Common myeloid progenitor, CD34-positive (primary cell): Measurements from ENCODE around the gene FHIT.

Experiments used
- CTCF ChIA-PET: fragments of 350-600 bp; sonication (Branson Sonifier 250); formaldehyde crosslinking; loops from one replicate; lab custom pipeline; 2021; ENCODE audit warnings: antibody characterized with exemption; lab: Charles Lee
- POLR2A ChIA-PET: fragments of 350-600 bp; sonication (Branson Sonifier 250); formaldehyde crosslinking; loops from one replicate; lab custom pipeline; 2021; ENCODE audit warnings: antibody characterized with exemption; lab: Charles Lee
- DNase-seq, 3 donors: peaks; one replicate each; pipeline versions ENCODE4 v3.0.0 to v3.0.0-alpha.2; 2013
- H3K27ac ChIP-seq, 2 experiments: 1 replicate in 1 of 2; 2 replicates in 1 of 2; pipeline ENCODE4 v1.7.0; 2013; ENCODE audit warnings: inconsistent platforms in 2 of 2, low read length in 2 of 2, mild to moderate bottlenecking in 2 of 2, low read depth in 1 of 2, moderate library complexity in 1 of 2; ENCODE audit not compliant: severe bottlenecking in 2 of 2, insufficient read depth in 1 of 2, poor library complexity in 1 of 2
- H3K27me3 ChIP-seq, 5 experiments: replicated peaks in 2 of 5; 1 replicate in 3 of 5; 2 replicates in 2 of 5; pipeline versions ENCODE4 v1.6.1 to v1.7.0; 2013; ENCODE audit warnings: low read length in 4 of 5, mild to moderate bottlenecking in 2 of 5, moderate library complexity in 2 of 5, inconsistent platforms in 1 of 5; ENCODE audit not compliant: insufficient read depth in 5 of 5, control insufficient read depth in 4 of 5
- H3K36me3 ChIP-seq, 4 experiments: 1 replicate in 2 of 4; 2 replicates in 2 of 4; pipeline versions ENCODE4 v1.6.1 to v1.7.0; 2013; ENCODE audit warnings: low read length in 3 of 4, control low read depth in 1 of 4, mild to moderate bottlenecking in 1 of 4; ENCODE audit not compliant: control insufficient read depth in 4 of 4, insufficient read depth in 4 of 4
- H3K4me1 ChIP-seq, 4 experiments: 1 replicate in 3 of 4; 2 replicates in 1 of 4; pipeline versions ENCODE4 v1.6.1 to v1.7.1; 2013; ENCODE audit warnings: low read length in 3 of 4, mild to moderate bottlenecking in 3 of 4, control low read depth in 1 of 4, inconsistent platforms in 1 of 4, moderate library complexity in 1 of 4; ENCODE audit not compliant: control insufficient read depth in 4 of 4, insufficient read depth in 4 of 4; ENCODE audit errors: control extremely low read depth in 1 of 4
- H3K4me3 ChIP-seq, 7 experiments: 1 replicate in 4 of 7; 2 replicates in 3 of 7; pipeline versions ENCODE4 v1.5.1 to v1.7.0; 2013; ENCODE audit warnings: mild to moderate bottlenecking in 7 of 7, low read length in 6 of 7, moderate library complexity in 6 of 7, inconsistent platforms in 2 of 7, low read depth in 2 of 7, control low read depth in 1 of 7; ENCODE audit not compliant: insufficient read depth in 4 of 7, control insufficient read depth in 1 of 7; ENCODE audit errors: extremely low read depth in 1 of 7
- H3K9me3 ChIP-seq, 5 experiments: 1 replicate in 4 of 5; 2 replicates in 1 of 5; pipeline versions ENCODE4 v1.6.1 to v1.7.1; 2013; ENCODE audit warnings: low read length in 4 of 5, mild to moderate bottlenecking in 2 of 5, inconsistent platforms in 1 of 5, low read depth in 1 of 5, moderate library complexity in 1 of 5; ENCODE audit not compliant: control insufficient read depth in 4 of 5, insufficient read depth in 2 of 5; ENCODE audit errors: control extremely low read depth in 1 of 5
- WGBS: methylation state at CpG from one replicate; pipeline ENCODE4 v1.1.5; 2013; ENCODE audit not compliant: insufficient coverage; 5-methylcytosine and 5-hydroxymethylcytosine counted together

The FHIT gene

DNA sequence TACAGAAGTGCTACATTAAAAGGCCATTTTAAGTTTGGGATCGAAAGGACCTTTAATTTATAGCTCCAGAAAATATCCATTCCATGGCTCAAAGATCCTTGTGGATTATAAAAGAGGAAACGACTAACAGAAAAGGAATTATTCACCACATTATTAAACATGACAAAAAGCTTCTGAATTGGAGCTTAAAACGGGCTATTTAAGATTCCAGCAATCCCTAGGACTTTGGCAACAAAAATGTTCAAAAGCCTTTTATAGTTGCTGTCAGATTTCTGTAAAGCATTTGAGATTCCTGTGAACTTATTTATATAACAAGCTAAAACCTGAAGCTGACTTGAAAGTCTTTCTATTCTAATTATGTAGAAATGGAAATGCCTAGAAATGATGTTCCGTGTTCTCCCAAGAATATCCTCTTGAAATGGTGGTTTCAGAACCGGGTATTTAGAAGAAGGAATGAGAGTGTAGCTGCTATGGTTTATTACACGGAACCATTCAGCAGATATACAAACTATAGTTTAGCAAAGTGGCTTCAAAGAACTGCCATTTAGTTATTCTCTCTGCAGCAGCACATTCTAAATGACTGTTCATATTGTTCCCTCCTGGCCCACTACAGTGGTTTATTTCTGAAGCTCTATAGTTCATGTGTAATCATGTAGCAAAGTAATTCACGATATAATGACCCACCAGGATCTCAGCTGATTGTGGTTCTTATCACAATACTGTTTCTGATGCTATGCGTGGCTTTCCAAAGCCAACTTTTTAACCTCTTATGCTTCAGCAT, 961.7 kb downstream of the FHIT start:
- Histone ChIP-seq H3K4me1 (no peaks in the 10 kb centered on the region), H3K4me3 (no peak overlapping the region), H3K27me3 (no peaks in the 10 kb centered on the region), H3K27ac (no peak overlapping the region), H3K36me3 (no peaks in the 10 kb centered on the region), H3K9me3 (peaks cover 0 to 3% (median 2%) of the 10 kb centered on the region in 5 experiments)
- CTCF ChIA-PET: no interaction called here
- DNase-seq: no peak
- POLR2A ChIA-PET: no interaction called here
- 79% methylated on average over 4 of the region's 8 CpGs for WGBS

DNA sequence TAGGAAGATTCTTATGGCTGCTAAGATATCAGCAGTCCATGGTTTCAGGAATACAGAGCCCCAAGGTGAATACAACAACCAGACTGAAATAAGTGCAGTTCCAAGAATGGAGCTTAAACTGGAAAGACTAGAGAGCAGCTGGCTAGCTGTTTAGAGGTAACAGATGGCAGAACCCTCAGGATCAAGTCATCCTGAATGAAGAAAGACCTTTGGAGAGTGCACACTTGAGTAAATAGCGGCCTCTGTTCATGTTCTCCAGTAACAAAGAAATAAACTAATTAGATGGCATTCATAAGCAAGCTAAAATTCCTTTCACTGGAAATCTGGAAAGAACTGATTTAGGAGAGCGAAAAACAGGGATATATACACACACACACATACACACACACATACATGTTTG, 968.4 kb downstream of the FHIT start:
- ChIA-PET CTCF (interaction anchor here (0.6 kb wide), 1 partner anchor 791 kb away, joined by 3 read pairs; no protein-coding TSS in a partner anchor), POLR2A (no interaction called here)
- H3K27ac ChIP-seq: no peak overlapping the region
- H3K4me3 ChIP-seq: no peak overlapping the region
- no CpG with 5 or more reads among the region's 2 CpGs for WGBS
- no peak for DNase-seq
- H3K27me3 ChIP-seq: no peaks in the 10 kb centered on the region
- H3K36me3 ChIP-seq: no peaks in the 10 kb centered on the region
- H3K9me3 ChIP-seq: peaks cover 0 to 3% (median 2%) of the 10 kb centered on the region in 5 experiments
- no peaks in the 10 kb centered on the region for H3K4me1 ChIP-seq

DNA sequence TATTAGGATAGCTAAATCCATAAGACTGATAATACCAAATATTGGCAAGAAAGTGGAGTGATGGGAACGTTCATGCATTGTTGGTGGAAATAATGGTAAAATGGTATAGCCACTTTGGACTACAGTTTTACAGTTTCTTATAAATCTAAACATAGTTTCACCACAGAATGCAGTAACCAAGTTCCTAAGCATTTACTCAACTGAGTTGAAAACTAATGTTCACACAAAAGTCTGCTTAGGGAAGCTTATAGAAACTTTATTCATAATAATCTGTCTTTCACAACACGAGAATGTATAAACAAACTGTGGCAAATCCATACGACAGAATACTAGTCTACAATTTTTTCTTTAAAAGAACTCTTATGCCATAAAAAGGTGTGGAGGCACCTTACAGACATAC, 969.3 kb downstream of the FHIT start:
- no peaks in the 10 kb centered on the region for H3K4me1 ChIP-seq
- H3K27me3 ChIP-seq: no peaks in the 10 kb centered on the region
- no peak for DNase-seq
- H3K27ac ChIP-seq: no peak overlapping the region
- no peak overlapping the region for H3K4me3 ChIP-seq
- H3K36me3 ChIP-seq: no peaks in the 10 kb centered on the region
- POLR2A ChIA-PET: interaction anchor here (0.6 kb wide), 1 partner anchor 240 kb away, joined by 3 read pairs; no protein-coding TSS in a partner anchor
- H3K9me3 ChIP-seq: peaks cover 0 to 3% (median 2%) of the 10 kb centered on the region in 5 experiments
- CTCF ChIA-PET: no interaction called here
- WGBS: no CpG with 5 or more reads among the region's 3 CpGs

- WGBS: 93% methylated on average over 6 of the region's 6 CpGs
- no peak overlapping the region for H3K4me3 ChIP-seq
- H3K4me1 ChIP-seq: no peaks in the 10 kb centered on the region
- peak overlapping the region in 1 of 2 experiments; percentile 2 for H3K27ac ChIP-seq
- DNase-seq: no peak
- POLR2A ChIA-PET: no interaction called here
- H3K9me3 ChIP-seq: no peaks in the 10 kb centered on the region
- H3K27me3 ChIP-seq: no peaks in the 10 kb centered on the region
- H3K36me3 ChIP-seq: no peaks in the 10 kb centered on the region
- CTCF ChIA-PET: interaction anchor here (1.0 kb wide), 1 partner anchor 14 kb away, joined by 3 read pairs; no protein-coding TSS in a partner anchor
Observed at GRCh38 chr3:60277361-60277800, 973.9 kb downstream of the FHIT start.

- ChIA-PET CTCF (no interaction called here), POLR2A (no interaction called here)
- no peaks in the 10 kb centered on the region for H3K4me1 ChIP-seq
- H3K27ac ChIP-seq: peak overlapping the region in 1 of 2 experiments; percentile 2
- no peaks in the 10 kb centered on the region for H3K27me3 ChIP-seq
- H3K36me3 ChIP-seq: no peaks in the 10 kb centered on the region
- WGBS: 50% methylated on average over 2 of the region's 2 CpGs
- no peaks in the 10 kb centered on the region for H3K9me3 ChIP-seq
- no peak for DNase-seq
- H3K4me3 ChIP-seq: no peak overlapping the region
Observed at GRCh38 chr3:60276615-60277014, 974.6 kb downstream of the FHIT start.

GRCh38 chr3:60274646-60275045, 976.6 kb downstream of the FHIT start:
- Histone ChIP-seq H3K27me3 (no peaks in the 10 kb centered on the region), H3K4me1 (no peaks in the 10 kb centered on the region), H3K9me3 (no peaks in the 10 kb centered on the region), H3K27ac (no peak overlapping the region), H3K4me3 (no peak overlapping the region), H3K36me3 (no peaks in the 10 kb centered on the region)
- ChIA-PET CTCF (no interaction called here), POLR2A (no interaction called here)
- no peak for DNase-seq

GRCh38 chr3:60274098-60274497, 977.2 kb downstream of the FHIT start:
- Histone ChIP-seq H3K36me3 (no peaks in the 10 kb centered on the region), H3K4me3 (no peak overlapping the region), H3K27me3 (no peaks in the 10 kb centered on the region), H3K9me3 (no peaks in the 10 kb centered on the region), H3K27ac (no peak overlapping the region), H3K4me1 (no peaks in the 10 kb centered on the region)
- 100% methylated on average over 1 of the region's 2 CpGs for WGBS
- no peak for DNase-seq
- POLR2A ChIA-PET: no interaction called here
- CTCF ChIA-PET: interaction anchor here (1.1 kb wide), 1 partner anchor 41 kb away, joined by 3 read pairs; no protein-coding TSS in a partner anchor
